MM.1S (cell line): ENCODE measurements around the gene MND1.

Experiments
- DNase-seq: peaks from one replicate; pipeline ENCODE4 v3.0.0-alpha.2; 2015
- H2AFZ ChIP-seq: fragments of 300-600 bp; sonication (generic); 2 replicates; pipeline ENCODE4 v1.6.0; 2016; ENCODE audit warnings: antibody characterized with exemption, low read length
- H3F3A ChIP-seq: fragments of 300-600 bp; sonication (generic); 2 replicates; pipeline ENCODE4 v1.6.1; 2016; ENCODE audit warnings: mild to moderate bottlenecking, antibody characterized with exemption, low read length, moderate library complexity, mixed read lengths; ENCODE audit not compliant: insufficient read depth
- H3K27ac ChIP-seq: fragments of 300-600 bp; sonication (generic); 2 replicates; pipeline ENCODE4 v1.5.1; 2016; ENCODE audit warnings: mild to moderate bottlenecking, low read length
- H3K27me3 ChIP-seq: fragments of 300-600 bp; sonication (generic); replicated peaks from 2 replicates; pipeline ENCODE4 v1.6.0; 2016; ENCODE audit warnings: low read length; ENCODE audit not compliant: insufficient read depth
- H3K36me3 ChIP-seq: fragments of 300-600 bp; sonication (generic); replicated peaks from 2 replicates; pipeline ENCODE4 v1.6.1; 2016; ENCODE audit warnings: mild to moderate bottlenecking, low read length, mixed read lengths; ENCODE audit not compliant: insufficient read depth
- H3K4me1 ChIP-seq: fragments of 300-600 bp; sonication (generic); 2 replicates; pipeline ENCODE4 v1.6.1; 2016; ENCODE audit warnings: low read length, mixed read lengths
- H3K4me2 ChIP-seq: fragments of 300-600 bp; sonication (generic); 2 replicates; pipeline ENCODE4 v1.6.0; 2016; ENCODE audit warnings: low read depth, low read length
- H3K4me3 ChIP-seq: fragments of 300-600 bp; sonication (generic); 2 replicates; pipeline ENCODE4 v1.5.1; 2016; ENCODE audit warnings: low read length, mixed read lengths
- H3K79me2 ChIP-seq: fragments of 300-600 bp; sonication (generic); 2 replicates; pipeline ENCODE4 v1.6.1; 2016; ENCODE audit warnings: mixed run types, low read length, mixed read lengths
- H3K9ac ChIP-seq: fragments of 300-600 bp; sonication (generic); 2 replicates; pipeline ENCODE4 v1.6.1; 2016; ENCODE audit warnings: low read length, mixed read lengths
- H3K9me2 ChIP-seq: fragments of 300-600 bp; sonication (generic); replicated peaks from 2 replicates; pipeline ENCODE4 v1.6.1; 2016; ENCODE audit warnings: mild to moderate bottlenecking, low read length, mixed read lengths; ENCODE audit not compliant: insufficient read depth
- H3K9me3 ChIP-seq: fragments of 300-600 bp; sonication (generic); replicated peaks from 2 replicates; pipeline ENCODE4 v1.6.1; 2016; ENCODE audit warnings: mild to moderate bottlenecking, low read length, mixed read lengths; ENCODE audit not compliant: insufficient read depth
- H4K20me1 ChIP-seq: fragments of 300-600 bp; sonication (generic); 2 replicates; pipeline ENCODE4 v1.6.1; 2016; ENCODE audit warnings: mild to moderate bottlenecking, low read length, moderate library complexity, mixed read lengths; ENCODE audit not compliant: insufficient read depth
- EZH2 ChIP-seq: fragments of 300-600 bp; sonication (generic); optimal IDR thresholded peaks from 2 replicates; pipeline ENCODE3; 2017; ENCODE audit warnings: low read depth, mild to moderate bottlenecking, antibody characterized with exemption, low read length, mixed read lengths
- EZH2phosphoT487 ChIP-seq: fragments of 300-600 bp; sonication (generic); IDR thresholded peaks from 2 replicates; pipeline ENCODE4 v1.6.1; 2018; ENCODE audit warnings: antibody characterized with exemption, low read length
- TF ChIP-seq, protein P1 (sequence below): fragments of 300-600 bp; sonication (generic); IDR thresholded peaks from 2 replicates; pipeline ENCODE4 v1.5.1; 2016; ENCODE audit warnings: antibody characterized with exemption, low read length, mixed read lengths

Gene MND1

DNA sequence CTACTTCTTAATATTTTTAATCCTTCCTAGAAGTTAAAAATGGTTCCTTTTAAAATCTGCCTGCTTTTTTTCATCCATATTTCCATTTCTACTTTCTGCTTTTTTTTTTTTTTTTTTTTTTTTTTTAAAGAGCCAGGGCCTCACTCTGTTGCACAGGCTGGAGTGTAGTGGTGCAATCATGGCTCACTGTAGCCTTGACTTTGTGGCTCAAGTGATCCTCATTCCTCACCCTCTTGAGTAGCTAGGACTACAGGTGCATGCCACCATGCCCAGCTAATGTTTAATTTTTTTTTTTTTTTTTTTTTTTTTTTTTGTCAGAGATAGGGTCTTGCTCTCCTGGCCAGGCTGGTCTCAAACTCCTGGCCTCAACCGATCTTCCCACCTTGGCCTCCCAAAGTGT lies 39.7 kb downstream of the MND1 start:
- Histone ChIP-seq H3K79me2 (no peaks in the 10 kb centered on the region), H3K27me3 (no peaks in the 10 kb centered on the region), H3K9me3 (no peaks in the 10 kb centered on the region), H3K36me3 (no peaks in the 10 kb centered on the region), H2AFZ (no peak overlapping the region), H3K4me3 (no peak overlapping the region), H3F3A (no peaks in the 10 kb centered on the region), H3K9ac (no peak overlapping the region), H3K9me2 (no peaks in the 10 kb centered on the region), H4K20me1 (no peaks in the 10 kb centered on the region), H3K27ac (no peak overlapping the region), H3K4me1 (no peaks in the 10 kb centered on the region), H3K4me2 (no peak overlapping the region)
- no peak for DNase-seq
- TF ChIP-seq, protein P1, sequence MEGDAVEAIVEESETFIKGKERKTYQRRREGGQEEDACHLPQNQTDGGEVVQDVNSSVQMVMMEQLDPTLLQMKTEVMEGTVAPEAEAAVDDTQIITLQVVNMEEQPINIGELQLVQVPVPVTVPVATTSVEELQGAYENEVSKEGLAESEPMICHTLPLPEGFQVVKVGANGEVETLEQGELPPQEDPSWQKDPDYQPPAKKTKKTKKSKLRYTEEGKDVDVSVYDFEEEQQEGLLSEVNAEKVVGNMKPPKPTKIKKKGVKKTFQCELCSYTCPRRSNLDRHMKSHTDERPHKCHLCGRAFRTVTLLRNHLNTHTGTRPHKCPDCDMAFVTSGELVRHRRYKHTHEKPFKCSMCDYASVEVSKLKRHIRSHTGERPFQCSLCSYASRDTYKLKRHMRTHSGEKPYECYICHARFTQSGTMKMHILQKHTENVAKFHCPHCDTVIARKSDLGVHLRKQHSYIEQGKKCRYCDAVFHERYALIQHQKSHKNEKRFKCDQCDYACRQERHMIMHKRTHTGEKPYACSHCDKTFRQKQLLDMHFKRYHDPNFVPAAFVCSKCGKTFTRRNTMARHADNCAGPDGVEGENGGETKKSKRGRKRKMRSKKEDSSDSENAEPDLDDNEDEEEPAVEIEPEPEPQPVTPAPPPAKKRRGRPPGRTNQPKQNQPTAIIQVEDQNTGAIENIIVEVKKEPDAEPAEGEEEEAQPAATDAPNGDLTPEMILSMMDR = no peak
- TF ChIP-seq EZH2 (no peak), EZH2phosphoT487 (no peak)

DNA sequence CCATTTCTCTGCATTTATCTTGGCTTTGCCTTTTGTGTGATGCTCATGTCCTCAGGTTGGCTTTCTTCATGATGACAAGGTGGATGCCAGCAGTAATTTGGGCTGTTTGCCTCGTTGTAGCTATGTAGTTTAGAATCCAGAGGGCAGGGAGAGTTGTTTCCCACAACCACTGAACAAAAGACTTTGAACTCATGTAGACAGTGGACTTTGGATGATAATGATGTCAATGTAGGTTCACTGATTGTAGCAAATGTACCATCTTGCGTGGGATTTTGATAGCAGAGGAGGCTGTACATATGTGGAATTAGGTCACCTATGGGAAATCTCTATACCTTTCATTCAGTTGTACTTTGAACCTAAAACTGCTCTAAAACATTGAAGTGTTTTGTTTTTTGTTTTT lies 41.3 kb downstream of the MND1 start:
- Histone ChIP-seq H3K4me2 (no peak overlapping the region), H3K9ac (no peak overlapping the region), H3K4me1 (no peaks in the 10 kb centered on the region), H3F3A (no peaks in the 10 kb centered on the region), H3K9me3 (no peaks in the 10 kb centered on the region), H3K36me3 (no peaks in the 10 kb centered on the region), H3K27ac (no peak overlapping the region), H2AFZ (no peak overlapping the region), H3K79me2 (no peaks in the 10 kb centered on the region), H4K20me1 (no peaks in the 10 kb centered on the region), H3K27me3 (no peaks in the 10 kb centered on the region), H3K9me2 (no peaks in the 10 kb centered on the region), H3K4me3 (no peak overlapping the region)
- TF ChIP-seq EZH2phosphoT487 (no peak), EZH2 (no peak)
- TF ChIP-seq, protein P1 = no peak
- no peak for DNase-seq

DNA sequence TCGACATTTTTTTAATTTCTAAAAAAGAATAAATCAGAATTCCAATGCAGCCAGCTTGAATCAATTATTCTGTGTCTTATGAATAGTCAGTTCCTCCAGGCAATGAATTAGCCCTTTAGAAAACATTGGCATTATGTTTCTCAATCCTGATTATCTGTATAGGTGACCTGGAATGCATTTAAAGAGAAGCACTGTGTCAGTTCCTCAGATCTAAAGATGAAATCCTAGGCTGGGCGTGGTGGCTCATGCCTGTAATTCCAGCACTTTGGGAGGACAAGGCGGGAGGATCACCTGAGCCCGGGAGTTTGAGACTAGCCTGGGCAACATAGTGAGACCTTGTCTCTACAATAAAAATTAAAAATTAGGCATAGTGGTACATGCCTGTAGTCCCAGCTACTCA lies 43.5 kb downstream of the MND1 start:
- no peaks in the 10 kb centered on the region for H3K9me2 ChIP-seq
- TF ChIP-seq, protein P1 = no peak
- TF ChIP-seq EZH2phosphoT487 (no peak), EZH2 (no peak)
- no peak for DNase-seq
- H3K79me2 ChIP-seq = no peaks in the 10 kb centered on the region
- H3F3A ChIP-seq = no peaks in the 10 kb centered on the region
- no peak overlapping the region for H3K27ac ChIP-seq
- H3K36me3 ChIP-seq = no peaks in the 10 kb centered on the region
- H2AFZ ChIP-seq = no peak overlapping the region
- H3K4me2 ChIP-seq = no peak overlapping the region
- no peak overlapping the region for H3K4me3 ChIP-seq
- no peaks in the 10 kb centered on the region for H3K27me3 ChIP-seq
- no peaks in the 10 kb centered on the region for H4K20me1 ChIP-seq
- H3K4me1 ChIP-seq = no peaks in the 10 kb centered on the region
- H3K9ac ChIP-seq = no peak overlapping the region
- no peaks in the 10 kb centered on the region for H3K9me3 ChIP-seq
